Panc1 (cell line): ENCODE measurements around the gene ALX3. TPM values are rescaled to one million over a fixed set of nuclear protein-coding genes. Genes with fewer than 3 reads are reported as not detected.

Experiments
- ATAC-seq: fragments of 200-7000 bp; cut with Tn5 transposase; 2 replicates; pipeline ENCODE4 v1.9.1; 2020; ENCODE audit warnings: mild to moderate bottlenecking, moderate library complexity
- BruUV-seq: library from RNA; stranded (reverse); fragments of 400-500 nt; replicated peaks from 2 replicates; lab custom pipeline; 2021; lab: Mats Ljungman, UMichigan
- CTCF ChIA-PET: fragments of 300-600 bp; sonication (Branson Sonifier 250); formaldehyde crosslinking; loops from one replicate; lab custom pipeline; 2022; ENCODE audit warnings: antibody characterized with exemption; lab: Charles Lee
- POLR2A ChIA-PET: fragments of 300-600 bp; sonication (Branson Sonifier 250); formaldehyde crosslinking; loops from one replicate; lab custom pipeline; 2022; ENCODE audit warnings: antibody characterized with exemption; lab: Charles Lee
- DNase-seq: peaks from one replicate; pipeline ENCODE4 v3.0.0-alpha.2; 2010; ENCODE audit warnings: low read depth, low spot score
- H3K27ac ChIP-seq: 2 replicates; pipeline ENCODE4 v1.5.1; 2011; ENCODE audit warnings: mild to moderate bottlenecking, low read length, inconsistent platforms
- H3K27me3 ChIP-seq: fragments of 200-500 bp; sonication (Bioruptor generic); 2 replicates; pipeline ENCODE4 v1.6.0; 2014; ENCODE audit warnings: low read length, inconsistent platforms; ENCODE audit not compliant: control insufficient read depth, insufficient read depth
- H3K36me3 ChIP-seq: fragments of 200-500 bp; sonication (Bioruptor generic); 2 replicates; pipeline ENCODE4 v1.5.1; 2014; ENCODE audit warnings: inconsistent platforms, mild to moderate bottlenecking, low read length, moderate library complexity; ENCODE audit not compliant: control insufficient read depth, insufficient read depth
- H3K4me1 ChIP-seq: 2 replicates; pipeline ENCODE4 v1.5.1; 2011; ENCODE audit warnings: inconsistent platforms, mild to moderate bottlenecking, low read length, moderate library complexity; ENCODE audit not compliant: control insufficient read depth, insufficient read depth
- H3K4me3 ChIP-seq, 2 experiments: 2 replicates each; pipeline ENCODE4 v1.5.1; 2011 to 2012; ENCODE audit warnings: low read depth in 2 of 2, low read length in 2 of 2, mild to moderate bottlenecking in 2 of 2, inconsistent platforms in 1 of 2, moderate library complexity in 1 of 2
- H3K9me3 ChIP-seq: fragments of 200-500 bp; sonication (Bioruptor generic); 2 replicates; pipeline ENCODE4 v1.5.1; 2014; ENCODE audit warnings: low read depth, mild to moderate bottlenecking, inconsistent platforms, low read length, moderate library complexity; ENCODE audit not compliant: control insufficient read depth, insufficient read depth
- POLR2AphosphoS5 ChIP-seq: IDR thresholded peaks from 2 replicates; pipeline ENCODE4 v1.6.1; 2012; ENCODE audit warnings: mild to moderate bottlenecking, low read depth, low read length, moderate library complexity
- SIN3A ChIP-seq: IDR thresholded peaks from 2 replicates; pipeline ENCODE4 v1.6.1; 2012; ENCODE audit warnings: low read depth, mild to moderate bottlenecking, low read length, moderate library complexity, borderline replicate concordance; ENCODE audit not compliant: insufficient read depth
- TCF7L2 ChIP-seq: IDR thresholded peaks from 2 replicates; pipeline ENCODE4 v1.6.1; 2011; ENCODE audit warnings: mild to moderate bottlenecking, low read depth, low read length, inconsistent platforms
- in situ Hi-C: cut with HindIII; loops from 2 replicates; pipeline ENCODE4 v1.10.0; 2016; ENCODE audit warnings: low sequenced_read_pairs, low pct_unique_long_range_greater_than_20kb
- intact Hi-C: fragments of 100-400 bp; cut with micrococcal nuclease; formaldehyde crosslinking; loops from one replicate; pipeline ENCODE4 v1.10.0; 2022; ENCODE audit not compliant: unreplicated experiment
- total RNA-seq: library from RNA; stranded (reverse); gene quantifications from one replicate; pipeline ENCODE4 v1.2.1, GENCODE V29; 2021; ENCODE audit not compliant: unreplicated experiment
- TF ChIP-seq, protein P1 (sequence below): fragments of 450-650 bp; IDR thresholded peaks from 2 replicates; pipeline ENCODE4 v1.5.1; 2017; ENCODE audit warnings: mild to moderate bottlenecking
- TF ChIP-seq, protein P2 (sequence below), 2 experiments: IDR thresholded peaks; 2 replicates each; pipeline ENCODE4 v1.6.1; 2011 to 2012; ENCODE audit warnings: low read depth in 2 of 2, control low read depth in 1 of 2, low read length in 1 of 2, mild to moderate bottlenecking in 1 of 2, moderate library complexity in 1 of 2; ENCODE audit not compliant: insufficient read depth in 1 of 2

The ALX3 gene
- total RNA-seq, 1 experiment from 2014 or later, result not detected

DNA sequence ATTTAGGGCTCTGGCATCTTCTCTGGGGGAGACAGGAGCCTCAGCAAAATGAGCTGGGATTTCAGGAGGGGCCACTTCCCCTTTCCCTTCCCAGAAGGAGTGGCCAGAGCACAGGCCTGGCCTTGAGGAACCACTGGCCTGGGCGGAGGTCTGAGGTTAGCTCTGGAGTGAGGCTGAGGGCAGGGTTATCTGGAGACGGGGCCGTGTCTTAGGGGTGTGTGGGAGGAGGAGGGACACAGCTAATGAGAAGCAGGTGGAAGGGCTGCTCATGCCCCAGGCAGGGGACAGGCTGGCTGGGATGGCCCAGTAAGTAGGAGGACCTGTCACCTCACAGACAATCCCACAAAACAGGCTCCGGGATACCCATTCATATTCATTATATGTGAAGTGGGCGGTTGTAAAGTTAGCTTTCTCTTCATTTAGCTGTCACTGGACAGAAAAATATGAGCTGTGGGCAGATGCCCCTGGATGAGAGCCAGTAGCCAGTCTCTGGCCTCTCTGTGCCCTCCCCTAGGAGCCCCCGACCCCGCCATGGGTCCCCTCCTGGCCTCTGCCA, 12.4 kb downstream of the ALX3 start:
- no peak for ATAC-seq
- intact Hi-C loops (no loop called here), in situ Hi-C loops (no loop called here)
- Histone ChIP-seq H3K9me3 (no peaks in the 10 kb centered on the region), H3K27me3 (no peaks in the 10 kb centered on the region), H3K36me3 (peaks cover 6% of the 10 kb centered on the region), H3K4me3 (no peak overlapping the region), H3K27ac (no peak overlapping the region), H3K4me1 (no peaks in the 10 kb centered on the region)
- POLR2A ChIA-PET, result no interaction called here
- TF ChIP-seq SIN3A (no peak), POLR2AphosphoS5 (no peak), TCF7L2 (no peak)
- TF ChIP-seq, protein P1, sequence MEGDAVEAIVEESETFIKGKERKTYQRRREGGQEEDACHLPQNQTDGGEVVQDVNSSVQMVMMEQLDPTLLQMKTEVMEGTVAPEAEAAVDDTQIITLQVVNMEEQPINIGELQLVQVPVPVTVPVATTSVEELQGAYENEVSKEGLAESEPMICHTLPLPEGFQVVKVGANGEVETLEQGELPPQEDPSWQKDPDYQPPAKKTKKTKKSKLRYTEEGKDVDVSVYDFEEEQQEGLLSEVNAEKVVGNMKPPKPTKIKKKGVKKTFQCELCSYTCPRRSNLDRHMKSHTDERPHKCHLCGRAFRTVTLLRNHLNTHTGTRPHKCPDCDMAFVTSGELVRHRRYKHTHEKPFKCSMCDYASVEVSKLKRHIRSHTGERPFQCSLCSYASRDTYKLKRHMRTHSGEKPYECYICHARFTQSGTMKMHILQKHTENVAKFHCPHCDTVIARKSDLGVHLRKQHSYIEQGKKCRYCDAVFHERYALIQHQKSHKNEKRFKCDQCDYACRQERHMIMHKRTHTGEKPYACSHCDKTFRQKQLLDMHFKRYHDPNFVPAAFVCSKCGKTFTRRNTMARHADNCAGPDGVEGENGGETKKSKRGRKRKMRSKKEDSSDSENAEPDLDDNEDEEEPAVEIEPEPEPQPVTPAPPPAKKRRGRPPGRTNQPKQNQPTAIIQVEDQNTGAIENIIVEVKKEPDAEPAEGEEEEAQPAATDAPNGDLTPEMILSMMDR, result no peak
- TF ChIP-seq, protein P2, sequence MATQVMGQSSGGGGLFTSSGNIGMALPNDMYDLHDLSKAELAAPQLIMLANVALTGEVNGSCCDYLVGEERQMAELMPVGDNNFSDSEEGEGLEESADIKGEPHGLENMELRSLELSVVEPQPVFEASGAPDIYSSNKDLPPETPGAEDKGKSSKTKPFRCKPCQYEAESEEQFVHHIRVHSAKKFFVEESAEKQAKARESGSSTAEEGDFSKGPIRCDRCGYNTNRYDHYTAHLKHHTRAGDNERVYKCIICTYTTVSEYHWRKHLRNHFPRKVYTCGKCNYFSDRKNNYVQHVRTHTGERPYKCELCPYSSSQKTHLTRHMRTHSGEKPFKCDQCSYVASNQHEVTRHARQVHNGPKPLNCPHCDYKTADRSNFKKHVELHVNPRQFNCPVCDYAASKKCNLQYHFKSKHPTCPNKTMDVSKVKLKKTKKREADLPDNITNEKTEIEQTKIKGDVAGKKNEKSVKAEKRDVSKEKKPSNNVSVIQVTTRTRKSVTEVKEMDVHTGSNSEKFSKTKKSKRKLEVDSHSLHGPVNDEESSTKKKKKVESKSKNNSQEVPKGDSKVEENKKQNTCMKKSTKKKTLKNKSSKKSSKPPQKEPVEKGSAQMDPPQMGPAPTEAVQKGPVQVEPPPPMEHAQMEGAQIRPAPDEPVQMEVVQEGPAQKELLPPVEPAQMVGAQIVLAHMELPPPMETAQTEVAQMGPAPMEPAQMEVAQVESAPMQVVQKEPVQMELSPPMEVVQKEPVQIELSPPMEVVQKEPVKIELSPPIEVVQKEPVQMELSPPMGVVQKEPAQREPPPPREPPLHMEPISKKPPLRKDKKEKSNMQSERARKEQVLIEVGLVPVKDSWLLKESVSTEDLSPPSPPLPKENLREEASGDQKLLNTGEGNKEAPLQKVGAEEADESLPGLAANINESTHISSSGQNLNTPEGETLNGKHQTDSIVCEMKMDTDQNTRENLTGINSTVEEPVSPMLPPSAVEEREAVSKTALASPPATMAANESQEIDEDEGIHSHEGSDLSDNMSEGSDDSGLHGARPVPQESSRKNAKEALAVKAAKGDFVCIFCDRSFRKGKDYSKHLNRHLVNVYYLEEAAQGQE (IDR thresholded peaks at IDR 0.05; ENCODE audit: insufficient read depth in 1 of 2, low read depth in 2 of 2, low read length in 1 of 2), result no peak
- no peak for DNase-seq
- no TSS peak for BruUV-seq
- CTCF ChIA-PET, result interaction anchor here (0.9 to 1.2 kb wide), 2 partner anchors 47 to 59 kb away, joined by 3 read pairs; no protein-coding TSS in a partner anchor

DNA sequence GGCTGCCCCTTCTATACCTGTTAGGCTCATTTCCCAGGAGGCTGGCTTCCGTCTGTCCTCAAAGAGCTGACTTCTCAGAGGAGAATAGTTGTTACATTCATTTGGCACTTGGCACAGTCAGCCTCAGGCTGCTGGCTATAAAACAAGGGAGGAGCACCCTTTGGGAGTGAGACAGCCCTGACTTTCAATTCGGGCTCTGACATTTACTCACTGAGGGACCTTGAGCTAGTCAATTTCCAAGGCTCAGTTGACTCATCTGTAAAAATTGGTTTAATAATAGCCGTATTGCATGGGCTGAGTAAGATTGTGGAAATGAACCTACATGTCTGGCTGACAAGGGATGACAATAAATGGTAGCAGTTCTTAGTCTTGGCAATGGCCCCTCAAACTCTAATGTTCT, 13.7 kb downstream of the ALX3 start:
- H3K27me3 ChIP-seq, result no peaks in the 10 kb centered on the region
- no peaks in the 10 kb centered on the region for H3K9me3 ChIP-seq
- TF ChIP-seq SIN3A (no peak), POLR2AphosphoS5 (no peak), TCF7L2 (no peak)
- TF ChIP-seq, protein P2 (IDR thresholded peaks at IDR 0.05; ENCODE audit: insufficient read depth in 1 of 2, low read depth in 2 of 2, low read length in 1 of 2), result no peak
- TF ChIP-seq, protein P1, result no peak
- no peak for ATAC-seq
- no peak overlapping the region for H3K4me3 ChIP-seq
- intact Hi-C loops (no loop called here), in situ Hi-C loops (no loop called here)
- DNase-seq, result no peak
- H3K27ac ChIP-seq, result no peak overlapping the region
- H3K36me3 ChIP-seq, result peaks cover 6% of the 10 kb centered on the region
- POLR2A ChIA-PET, result no interaction called here
- BruUV-seq, result no TSS peak
- CTCF ChIA-PET, result no interaction called here
- H3K4me1 ChIP-seq, result no peaks in the 10 kb centered on the region
